GM18909 (cell line): Measurements from ENCODE around the gene ADRA2A.

Source experiments
- ATAC-seq: cut with Tn5 transposase; IDR thresholded peaks from one replicate; pipeline ENCODE4 v1.9.1; 2021; ENCODE audit warnings: mild to moderate bottlenecking; ENCODE audit not compliant: unreplicated experiment, poor library complexity

Gene ADRA2A

DNA sequence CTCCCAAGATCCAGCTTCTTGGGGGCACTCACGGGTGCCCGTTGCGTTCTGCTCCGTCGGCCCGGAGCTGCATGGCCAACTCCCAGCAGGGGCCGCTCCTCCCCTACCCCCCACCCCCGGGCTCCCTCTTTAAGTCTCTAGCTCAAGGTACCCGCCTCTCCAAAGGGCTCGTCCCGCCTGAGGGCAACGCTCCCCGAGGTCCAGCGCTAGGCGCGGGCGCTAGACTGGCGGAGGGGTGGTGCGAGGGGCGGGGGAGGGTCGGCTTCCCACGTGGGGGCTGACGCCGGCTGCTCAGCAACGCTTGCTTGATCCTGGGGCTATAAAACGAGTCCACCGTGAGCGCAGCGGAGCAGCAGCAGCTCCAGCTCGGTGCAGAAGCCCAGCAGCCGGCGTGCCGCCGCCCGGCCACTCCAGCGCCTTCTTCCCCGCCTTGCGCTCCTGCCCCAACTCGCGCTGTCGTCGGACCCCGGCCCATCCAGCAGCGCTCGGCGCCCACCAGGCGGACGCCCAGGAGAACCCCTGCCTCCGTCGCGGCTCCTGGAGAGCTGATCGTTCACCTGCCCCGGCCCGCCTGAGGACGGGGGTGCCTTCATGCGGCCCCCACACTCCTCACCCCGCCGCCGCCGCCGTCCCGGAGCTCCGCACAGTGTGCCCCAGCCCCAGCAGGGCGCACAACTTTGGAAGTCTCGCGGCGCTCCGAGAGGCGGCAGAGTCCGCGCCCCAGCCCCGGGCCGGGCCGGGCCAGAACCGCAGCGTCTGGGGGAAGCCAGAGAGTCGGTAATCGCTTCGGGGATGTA is at the start of gene ADRA2A:
ADRA2A (plus strand) TSS at position 348 of the 797 bp plus-strand sequence. CDS start 968 bp downstream, outside the sequence.
- peak; percentile 39 for ATAC-seq

DNA sequence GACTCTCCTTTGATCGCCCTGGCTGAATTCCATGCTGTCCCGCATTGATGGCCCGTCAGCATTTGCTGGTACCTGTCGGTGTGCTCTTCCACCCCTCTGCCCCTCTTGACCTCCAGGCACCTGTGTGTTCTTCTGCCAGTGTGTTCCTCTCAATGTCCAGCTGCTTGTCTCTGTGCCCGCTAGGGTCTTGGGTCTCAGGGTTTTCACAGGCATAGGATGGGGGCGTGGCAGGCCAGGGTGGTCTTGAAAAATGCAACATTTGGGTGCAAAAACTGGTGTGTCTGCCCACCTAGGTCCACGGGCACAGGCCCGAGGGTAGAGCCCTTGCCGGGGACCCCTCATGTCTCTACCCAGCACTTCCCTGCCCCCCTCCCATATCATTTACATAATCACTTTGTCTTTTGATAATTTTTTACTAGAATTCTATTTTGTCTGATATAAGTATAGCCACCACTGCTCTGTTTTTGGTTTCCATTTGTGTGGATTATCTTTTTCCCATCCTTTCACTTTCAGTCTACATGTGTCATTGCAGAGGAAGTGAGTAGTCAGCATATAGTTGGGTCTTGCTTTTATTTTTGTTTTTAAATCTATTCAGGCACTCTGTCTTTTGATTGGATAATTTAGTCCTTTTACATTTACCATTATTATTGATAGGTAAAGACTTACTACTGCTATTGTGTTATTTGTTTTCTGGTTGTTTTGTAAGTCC is 46.6 kb upstream of the ADRA2A start:
- peak; percentile 68 for ATAC-seq

DNA sequence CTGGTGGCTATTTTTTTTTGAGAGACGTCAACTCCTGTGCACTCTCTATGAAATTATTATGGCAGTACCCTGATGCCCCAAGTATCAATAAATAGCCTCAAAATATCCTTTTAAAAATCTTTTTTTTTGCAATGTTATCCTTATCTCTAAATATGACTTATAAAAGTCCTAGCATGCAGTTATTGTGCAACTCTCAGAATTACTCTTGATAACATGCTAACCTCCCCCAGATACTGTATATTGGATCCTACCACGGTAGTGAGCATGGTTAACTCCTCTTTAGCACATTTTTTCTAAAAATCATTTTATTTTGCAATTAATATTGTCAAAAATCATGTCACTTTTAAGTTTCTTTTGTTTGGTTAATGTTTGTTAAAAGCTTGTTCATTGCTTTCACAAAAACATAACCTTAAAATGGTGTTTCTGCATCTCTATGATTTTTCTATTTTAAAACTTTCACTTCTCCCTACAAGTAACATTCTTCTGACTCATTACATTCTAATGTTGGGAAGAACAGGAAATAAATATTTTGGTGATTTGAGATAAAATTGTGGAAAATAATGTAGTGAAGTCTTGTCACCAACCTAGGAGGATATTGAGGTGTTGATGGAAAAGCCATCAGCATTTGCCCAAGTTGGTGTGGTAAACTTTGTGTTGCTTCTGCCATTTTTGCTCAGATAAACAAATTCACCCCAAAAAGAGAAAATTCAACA is 42.1 kb upstream of the ADRA2A start:
- no peak for ATAC-seq

DNA sequence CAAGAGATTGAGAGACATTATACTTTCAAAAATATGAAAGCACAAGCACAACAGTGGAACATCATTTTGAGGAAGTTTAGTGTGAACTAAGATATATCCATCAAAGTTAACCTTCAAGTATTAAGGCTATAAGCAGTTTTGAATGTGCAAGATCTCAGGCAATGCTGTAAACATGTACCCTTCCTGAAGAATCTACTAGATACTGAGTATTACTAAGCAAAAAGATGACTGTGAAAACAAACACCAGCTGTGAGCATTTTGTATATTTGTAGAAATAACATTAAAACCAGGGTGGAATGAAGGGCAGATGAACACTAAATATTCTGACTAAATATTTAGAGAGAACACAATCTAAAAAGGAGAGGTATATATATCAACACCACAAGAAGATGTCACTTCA is 41.3 kb upstream of the ADRA2A start:
- ATAC-seq = no peak

DNA sequence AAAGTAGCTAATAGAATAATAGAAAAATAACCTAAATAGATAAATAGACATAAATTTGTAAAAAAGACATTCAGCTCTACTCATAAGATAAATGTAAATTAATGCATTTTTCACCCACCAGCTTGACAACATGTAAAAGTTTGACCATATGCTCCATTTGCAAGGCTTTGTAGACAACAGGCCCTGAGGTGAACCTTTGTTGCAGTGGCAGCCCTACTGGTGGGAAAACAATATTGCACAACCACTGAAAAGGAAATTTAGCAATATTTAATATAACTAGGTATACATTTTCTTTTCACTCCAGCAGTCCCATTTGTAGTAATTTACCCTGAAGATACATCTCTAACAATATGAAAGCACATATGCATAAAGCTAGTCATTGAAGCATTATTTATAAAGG is 39.0 kb upstream of the ADRA2A start:
- ATAC-seq = no peak

DNA sequence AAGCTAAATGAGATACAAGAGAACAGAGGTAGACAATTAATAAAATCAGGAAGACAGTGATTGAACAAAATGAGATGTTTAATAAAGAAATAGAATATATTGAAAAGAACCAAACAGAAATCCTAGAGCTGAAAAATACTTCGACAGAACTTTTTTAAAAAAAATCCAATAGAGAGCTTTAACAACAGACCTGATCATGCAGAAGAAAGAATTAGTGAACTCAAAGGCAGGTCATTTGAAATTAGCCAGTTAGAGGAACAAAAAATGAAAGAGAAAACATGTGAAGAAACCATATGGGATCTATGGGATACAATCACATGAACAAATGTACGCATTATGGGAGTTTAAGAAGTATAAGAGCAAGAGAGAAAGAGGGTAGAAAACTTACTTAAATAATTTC is 37.3 kb upstream of the ADRA2A start:
- no peak for ATAC-seq

DNA sequence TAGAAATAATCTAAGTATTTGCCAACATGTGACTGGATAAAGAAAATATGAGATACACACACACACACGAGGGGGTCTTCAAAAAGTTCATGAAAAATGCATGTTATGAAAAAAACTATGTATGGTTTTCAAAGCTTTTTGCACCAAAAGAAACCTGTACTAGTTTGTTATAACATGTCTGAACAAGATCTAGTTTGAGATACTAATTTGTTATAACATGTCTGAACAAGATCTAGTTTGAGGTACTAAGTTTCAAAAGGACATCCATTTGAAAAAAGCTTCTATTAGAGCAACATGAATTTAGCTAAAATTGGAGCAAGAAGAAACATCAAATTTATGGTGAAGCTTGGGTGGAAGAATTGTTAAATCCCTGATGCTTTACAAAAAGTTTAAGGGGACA is 19.8 kb upstream of the ADRA2A start:
- no peak for ATAC-seq

DNA sequence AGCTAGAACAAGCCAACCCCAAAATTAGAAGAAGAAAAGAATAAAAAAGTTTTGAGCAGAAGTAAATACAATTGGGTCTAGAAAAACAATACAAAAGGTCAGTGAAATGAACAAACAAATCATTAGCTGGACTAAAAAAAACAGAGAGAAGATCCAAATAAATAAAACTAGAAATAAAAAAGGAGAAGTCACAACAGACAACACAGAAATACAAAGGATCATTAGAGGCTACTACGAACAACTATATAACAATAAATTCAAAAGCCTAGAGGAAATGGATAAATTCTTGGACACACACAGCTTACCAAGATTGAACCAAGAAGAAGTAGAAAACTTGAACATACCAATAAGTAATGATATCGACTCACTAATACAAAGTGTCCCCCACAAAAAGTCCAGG is 13.4 kb upstream of the ADRA2A start:
- ATAC-seq = no peak

DNA sequence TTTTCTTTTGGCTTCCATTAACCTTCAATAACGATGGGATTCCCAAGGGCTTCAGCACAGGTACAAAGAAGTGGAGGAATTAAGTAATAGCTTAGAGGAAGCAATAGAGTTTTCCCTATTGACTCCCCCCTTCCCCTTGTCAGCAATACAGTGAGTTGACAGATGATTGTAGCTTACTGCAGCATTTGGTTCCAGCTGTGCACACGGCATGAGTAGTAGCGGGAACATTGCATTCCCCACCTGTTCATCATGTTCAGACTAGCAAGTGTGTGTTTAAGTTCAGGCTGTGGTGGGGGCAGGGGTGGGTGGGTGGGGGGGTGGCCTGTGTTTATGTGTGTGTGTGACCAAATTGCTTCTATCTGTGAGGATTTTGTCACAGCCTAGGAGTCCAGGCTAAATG is 4.6 kb upstream of the ADRA2A start:
- no peak for ATAC-seq

DNA sequence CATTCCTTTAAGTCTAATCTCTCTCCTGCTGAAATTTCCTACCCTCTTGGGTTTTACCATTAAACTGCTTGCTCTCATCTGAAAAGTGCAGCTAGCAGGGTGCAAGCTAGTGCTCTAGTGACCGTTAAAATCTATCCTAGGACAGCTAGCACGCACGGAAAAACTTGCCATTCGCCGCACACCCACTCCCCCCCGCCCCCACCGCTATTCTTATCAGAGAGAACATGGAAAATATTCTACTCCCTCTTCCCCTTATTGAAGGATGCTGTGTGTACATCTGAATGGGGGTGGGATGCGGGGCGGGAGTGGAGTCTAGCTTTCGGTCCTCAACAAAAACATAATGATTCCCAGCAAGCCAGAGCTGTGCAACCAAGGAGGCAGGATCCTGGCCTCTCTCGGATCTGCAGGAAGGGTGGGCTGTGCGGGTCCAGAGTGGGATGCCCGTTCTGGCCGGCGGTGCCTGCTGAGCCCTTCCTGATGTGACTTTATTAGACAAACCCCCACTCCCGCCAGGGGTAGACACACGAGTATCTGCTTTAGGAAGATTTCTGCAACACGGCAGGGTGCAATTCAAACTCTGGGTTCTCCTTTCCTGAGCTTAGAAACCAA is 1.1 kb upstream of the ADRA2A start:
- peak; percentile 3 for ATAC-seq

DNA sequence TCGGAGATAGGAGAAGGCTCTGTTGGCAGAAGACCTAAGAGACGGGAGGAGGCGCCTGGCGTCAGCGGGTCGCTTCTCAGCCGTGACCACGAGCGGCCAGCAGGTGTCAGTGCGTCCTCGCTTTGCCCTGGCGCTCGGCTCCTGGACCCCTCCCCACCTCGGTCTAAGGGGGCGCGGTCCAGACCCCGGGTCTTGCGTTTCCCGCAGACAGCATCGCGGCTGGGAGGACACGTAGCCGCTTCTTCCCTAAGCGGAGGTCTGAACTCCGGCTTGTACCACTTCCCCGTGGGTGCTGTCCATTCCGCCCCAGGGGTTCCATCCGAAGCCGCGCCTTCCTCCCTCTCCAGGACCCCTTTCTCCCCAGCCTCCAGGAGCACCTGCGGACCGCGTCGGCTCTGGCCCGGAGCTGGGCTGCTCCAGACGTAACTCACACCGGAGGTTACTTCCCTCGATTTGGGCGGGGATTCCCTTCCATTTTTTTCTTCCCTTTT is 593 bp upstream of the ADRA2A start:
- peak; percentile 81 for ATAC-seq

DNA sequence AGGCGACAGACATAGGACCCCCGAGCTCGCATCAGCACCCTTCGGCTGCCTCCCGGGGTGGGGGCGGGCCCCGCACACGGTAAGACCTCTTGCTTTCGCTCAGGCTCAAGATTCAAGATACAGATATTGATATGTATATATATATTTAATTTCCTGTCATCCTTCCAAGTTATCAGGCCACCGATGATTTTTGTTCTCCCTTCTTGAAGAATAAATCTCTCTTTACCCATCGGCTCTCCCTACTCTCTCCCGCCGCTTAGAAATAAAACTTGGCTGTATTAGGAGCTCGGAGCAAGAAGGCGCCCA is 603 bp downstream of the ADRA2A start:
- no peak for ATAC-seq

DNA sequence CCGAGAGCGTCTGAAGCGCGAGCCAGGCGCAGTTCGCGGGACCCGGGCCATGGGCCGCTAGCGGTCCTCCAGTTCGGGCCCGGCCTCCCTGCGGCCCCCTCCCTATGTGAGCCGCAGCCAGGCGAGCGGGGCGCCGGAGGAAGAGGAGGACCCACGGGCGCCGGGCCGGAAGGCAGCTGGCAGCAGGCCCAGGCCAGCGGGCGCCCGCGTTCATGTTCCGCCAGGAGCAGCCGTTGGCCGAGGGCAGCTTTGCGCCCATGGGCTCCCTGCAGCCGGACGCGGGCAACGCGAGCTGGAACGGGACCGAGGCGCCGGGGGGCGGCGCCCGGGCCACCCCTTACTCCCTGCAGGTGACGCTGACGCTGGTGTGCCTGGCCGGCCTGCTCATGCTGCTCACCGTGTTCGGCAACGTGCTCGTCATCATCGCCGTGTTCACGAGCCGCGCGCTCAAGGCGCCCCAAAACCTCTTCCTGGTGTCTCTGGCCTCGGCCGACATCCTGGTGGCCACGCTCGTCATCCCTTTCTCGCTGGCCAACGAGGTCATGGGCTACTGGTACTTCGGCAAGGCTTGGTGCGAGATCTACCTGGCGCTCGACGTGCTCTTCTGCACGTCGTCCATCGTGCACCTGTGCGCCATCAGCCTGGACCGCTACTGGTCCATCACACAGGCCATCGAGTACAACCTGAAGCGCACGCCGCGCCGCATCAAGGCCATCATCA is 1.1 kb downstream of the ADRA2A start:
- ATAC-seq = no peak

DNA sequence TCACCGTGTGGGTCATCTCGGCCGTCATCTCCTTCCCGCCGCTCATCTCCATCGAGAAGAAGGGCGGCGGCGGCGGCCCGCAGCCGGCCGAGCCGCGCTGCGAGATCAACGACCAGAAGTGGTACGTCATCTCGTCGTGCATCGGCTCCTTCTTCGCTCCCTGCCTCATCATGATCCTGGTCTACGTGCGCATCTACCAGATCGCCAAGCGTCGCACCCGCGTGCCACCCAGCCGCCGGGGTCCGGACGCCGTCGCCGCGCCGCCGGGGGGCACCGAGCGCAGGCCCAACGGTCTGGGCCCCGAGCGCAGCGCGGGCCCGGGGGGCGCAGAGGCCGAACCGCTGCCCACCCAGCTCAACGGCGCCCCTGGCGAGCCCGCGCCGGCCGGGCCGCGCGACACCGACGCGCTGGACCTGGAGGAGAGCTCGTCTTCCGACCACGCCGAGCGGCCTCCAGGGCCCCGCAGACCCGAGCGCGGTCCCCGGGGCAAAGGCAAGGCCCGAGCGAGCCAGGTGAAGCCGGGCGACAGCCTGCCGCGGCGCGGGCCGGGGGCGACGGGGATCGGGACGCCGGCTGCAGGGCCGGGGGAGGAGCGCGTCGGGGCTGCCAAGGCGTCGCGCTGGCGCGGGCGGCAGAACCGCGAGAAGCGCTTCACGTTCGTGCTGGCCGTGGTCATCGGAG is 1.8 kb downstream of the ADRA2A start:
- ATAC-seq = no peak

DNA sequence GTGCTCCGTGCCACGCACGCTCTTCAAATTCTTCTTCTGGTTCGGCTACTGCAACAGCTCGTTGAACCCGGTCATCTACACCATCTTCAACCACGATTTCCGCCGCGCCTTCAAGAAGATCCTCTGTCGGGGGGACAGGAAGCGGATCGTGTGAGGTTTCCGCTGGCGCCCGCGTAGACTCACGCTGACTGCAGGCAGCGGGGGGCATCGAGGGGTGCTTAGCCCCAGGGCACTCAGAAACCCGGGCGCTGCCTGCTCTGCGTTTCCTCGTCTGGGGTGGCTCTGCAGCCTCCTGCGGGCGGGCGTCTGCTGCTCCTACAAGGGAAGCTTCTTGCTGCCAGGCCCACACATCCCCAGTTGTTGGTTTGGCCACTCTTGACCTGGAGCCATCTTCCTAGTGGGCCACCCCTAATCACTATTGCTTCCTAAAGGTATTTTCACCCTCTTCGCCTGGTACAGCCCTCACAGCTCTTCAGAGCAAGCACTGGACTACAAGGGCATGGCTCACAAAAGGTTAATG is 2.5 kb downstream of the ADRA2A start:
- ATAC-seq = no peak

DNA sequence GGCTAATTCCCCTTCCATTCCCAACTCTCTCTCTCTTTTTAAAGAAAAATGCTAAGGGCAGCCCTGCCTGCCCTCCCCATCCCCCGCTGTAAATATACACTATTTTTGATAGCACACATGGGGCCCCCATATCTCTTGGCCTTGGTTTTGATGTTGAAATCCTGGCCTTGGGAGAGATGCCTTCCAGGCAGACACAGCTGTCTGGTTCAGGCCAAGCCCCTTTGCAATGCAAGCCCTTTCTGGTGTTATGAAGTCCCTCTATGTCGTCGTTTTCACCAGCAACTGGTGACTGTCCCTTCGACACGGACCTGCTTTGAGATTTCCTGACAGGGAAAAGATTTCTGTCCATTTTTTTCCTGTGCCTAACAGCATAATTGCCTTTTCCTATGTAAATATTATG is 3.0 kb downstream of the ADRA2A start:
- ATAC-seq = no peak

DNA sequence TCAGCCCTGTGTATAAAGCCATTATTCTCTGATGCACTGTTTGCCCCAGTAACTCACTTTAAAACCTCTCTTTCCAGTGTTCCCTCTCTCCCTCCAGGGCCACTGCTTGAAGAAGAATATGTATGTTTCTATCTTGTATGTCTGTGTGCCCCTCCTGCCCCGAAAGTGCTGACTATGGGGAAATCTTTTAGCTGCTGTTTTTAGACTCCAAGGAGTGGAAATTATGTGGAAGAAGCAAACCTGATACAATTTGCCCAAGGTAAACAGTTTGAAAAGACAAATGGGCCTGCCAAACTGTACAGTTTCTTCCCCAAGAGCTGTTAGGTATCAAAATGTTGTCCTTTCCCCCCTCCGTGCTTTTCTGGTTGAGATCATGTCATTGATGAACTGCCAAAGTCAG is 3.4 kb downstream of the ADRA2A start:
- no peak for ATAC-seq

DNA sequence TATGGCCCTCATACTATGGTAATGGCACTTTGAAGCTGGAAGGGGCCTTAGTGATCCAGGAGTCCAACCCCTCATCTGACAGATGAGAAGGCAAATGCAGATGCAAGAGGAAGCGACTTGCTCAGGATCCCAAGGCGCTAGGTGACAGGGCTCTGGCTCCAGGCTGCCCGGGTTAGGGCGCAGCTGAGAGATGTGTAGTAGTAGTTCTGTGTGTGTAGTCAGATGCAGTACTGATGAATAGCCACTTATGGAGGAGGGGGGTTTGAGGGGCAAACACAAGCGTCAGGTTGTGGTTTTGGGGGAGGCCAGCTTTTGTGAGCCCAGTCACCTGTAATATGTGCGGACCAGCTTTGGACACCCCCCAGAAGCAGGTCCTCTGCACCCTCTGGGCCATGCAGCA is 4.8 kb downstream of the ADRA2A start:
- ATAC-seq = no peak
